Lower leg skin (tissue), 3 donors: ENCODE data around the gene SPSB1.

ENCODE experiments used
- CTCF ChIP-seq, 3 donors: fragments of 450-650 bp; IDR thresholded peaks; one replicate each; pipeline ENCODE4 v1.5.1; 2016; ENCODE audit warnings: antibody characterized with exemption in 3 of 3, mild to moderate bottlenecking in 3 of 3, moderate library complexity in 2 of 3
- POLR2A ChIP-seq, 2 donors: fragments of 450-650 bp; IDR thresholded peaks; one replicate each; pipeline ENCODE4 v1.6.1; 2016 to 2017; ENCODE audit warnings: antibody characterized with exemption in 2 of 2, mild to moderate bottlenecking in 1 of 2, moderate library complexity in 1 of 2

- TF ChIP-seq CTCF (IDR thresholded peaks at IDR 0.05) (no peak), POLR2A (IDR thresholded peaks at IDR 0.05) (no peak)
These were observed 84.2 kb downstream of the SPSB1 start for GRCh38 chr1:9376886-9377333.
